AG10803 (cell line): ENCODE results near the gene CORO7.

Experiments
- DNase-seq: peaks from one replicate; pipeline ENCODE4 v3.0.0; 2010; ENCODE audit warnings: low read depth
- H3K4me3 ChIP-seq: 2 replicates; pipeline ENCODE4 v1.5.1; 2011; ENCODE audit warnings: mild to moderate bottlenecking, low read length, control low read depth
- CTCF ChIP-seq: conservative IDR thresholded peaks from 2 replicates; pipeline ENCODE4 v1.5.1; 2011; ENCODE audit warnings: mild to moderate bottlenecking, low read length, control low read depth, inconsistent platforms

The CORO7 gene

GRCh38 chr16:4354512-4355409, 61.6 kb downstream of the CORO7 start:
- no peak for TF ChIP-seq CTCF
- no peak for DNase-seq
- no peak overlapping the region for H3K4me3 ChIP-seq

GRCh38 chr16:4353675-4354074, 62.7 kb downstream of the CORO7 start:
- H3K4me3 ChIP-seq: no peak overlapping the region
- DNase-seq: no peak
- no peak for TF ChIP-seq CTCF

GRCh38 chr16:4352843-4353242, 63.6 kb downstream of the CORO7 start:
- H3K4me3 ChIP-seq: no peak overlapping the region
- no peak for TF ChIP-seq CTCF
- no peak for DNase-seq

GRCh38 chr16:4351880-4352279, 64.5 kb downstream of the CORO7 start:
- no peak for TF ChIP-seq CTCF
- H3K4me3 ChIP-seq: no peak overlapping the region
- peak; percentile 47 for DNase-seq

GRCh38 chr16:4350787-4351659, 65.4 kb downstream of the CORO7 start, which contains the start of gene PAM16:
TSS of gene PAM16 (minus strand) at chr16:4351321. CDS start at chr16:4351234, 87 bp downstream.
- peak; percentile 91 for DNase-seq
- peak within 1 kb of the TSS; percentile 72 for H3K4me3 ChIP-seq
- peak; percentile 5; the same call in 1 of the 2 replicates for TF ChIP-seq CTCF

GRCh38 chr16:4350365-4350786, 66.0 kb downstream of the CORO7 start:
- TF ChIP-seq CTCF: no peak
- H3K4me3 ChIP-seq: peak overlapping the region; percentile 72

More at GRCh38 chr16:4350365-4350786, 66.0 kb downstream of the CORO7 start:
- no peak for DNase-seq
